GM15510 (cell line): Measurements from ENCODE around the gene KIRREL3.

ENCODE experiments used
- POLR2A ChIP-seq: IDR thresholded peaks from 3 replicates; pipeline ENCODE4 v1.6.1; 2011; ENCODE audit warnings: borderline replicate concordance; ENCODE audit not compliant: insufficient read length; ENCODE audit errors: extremely low read depth

The KIRREL3 gene

GRCh38 chr11:126683766-126684728 lies 316.5 kb downstream of the KIRREL3 start:
- no peak for TF ChIP-seq POLR2A

GRCh38 chr11:126682590-126682989 lies 318.0 kb downstream of the KIRREL3 start:
- TF ChIP-seq POLR2A, result no peak

- TF ChIP-seq POLR2A, result no peak
Measured at GRCh38 chr11:126680700-126681099, 319.9 kb downstream of the KIRREL3 start.

GRCh38 chr11:126680131-126680530 lies 320.4 kb downstream of the KIRREL3 start:
- TF ChIP-seq POLR2A, result no peak

- TF ChIP-seq POLR2A, result no peak
Measured at GRCh38 chr11:126679033-126679432, 321.5 kb downstream of the KIRREL3 start.

- TF ChIP-seq POLR2A, result no peak
Measured at GRCh38 chr11:126676536-126676935, 324.0 kb downstream of the KIRREL3 start.

- no peak for TF ChIP-seq POLR2A
Measured at GRCh38 chr11:126673319-126673718, 327.3 kb downstream of the KIRREL3 start.

- no peak for TF ChIP-seq POLR2A
Measured at GRCh38 chr11:126669416-126669815, 331.2 kb downstream of the KIRREL3 start.

- TF ChIP-seq POLR2A, result no peak
Measured at GRCh38 chr11:126664643-126665042, 335.9 kb downstream of the KIRREL3 start.

- TF ChIP-seq POLR2A, result no peak
Measured at GRCh38 chr11:126663749-126664592, 336.6 kb downstream of the KIRREL3 start.

GRCh38 chr11:126662035-126662790 lies 338.4 kb downstream of the KIRREL3 start:
- TF ChIP-seq POLR2A, result no peak

GRCh38 chr11:126660761-126661425 lies 339.7 kb downstream of the KIRREL3 start:
- TF ChIP-seq POLR2A, result no peak

GRCh38 chr11:126660321-126660720 lies 340.2 kb downstream of the KIRREL3 start:
- no peak for TF ChIP-seq POLR2A
